Peyer's patch (tissue), 4 donors: ENCODE results near the gene PLXNA4. TPM values are rescaled to one million over a fixed set of nuclear protein-coding genes. Genes with fewer than 3 reads are reported as not detected.

Source experiments
- DNase-seq, 3 donors: peaks; one replicate each; pipeline ENCODE4 v3.0.0-alpha.2; 2017 to 2019
- H3K27ac ChIP-seq, 4 donors: fragments of 200-600 bp; sonication (generic); one replicate each; pipeline ENCODE4 v1.5.1; 2016 to 2019
- H3K27me3 ChIP-seq, 2 donors: fragments of 200-600 bp; sonication (generic); one replicate each; pipeline ENCODE4 v1.5.1; 2019
- H3K36me3 ChIP-seq, 3 donors: fragments of 200-600 bp; sonication (generic); one replicate each; pipeline ENCODE4 v1.5.1; 2016 to 2019
- H3K4me1 ChIP-seq, 4 donors: fragments of 200-600 bp; sonication (generic); one replicate each; pipeline ENCODE4 v1.5.1; 2016 to 2019
- H3K4me3 ChIP-seq, 4 donors: fragments of 200-600 bp; sonication (generic); 1 replicate in 3 of 4; 2 replicates in 1 of 4; pipeline ENCODE4 v1.5.1; 2016 to 2019; ENCODE audit warnings: mild to moderate bottlenecking in 1 of 4
- H3K9me3 ChIP-seq, 4 donors: fragments of 200-600 bp; sonication (generic); one replicate each; pipeline ENCODE4 v1.5.1; 2016 to 2019; ENCODE audit warnings: mild to moderate bottlenecking in 1 of 4
- CTCF ChIP-seq, 6 experiments: fragments of 450-650 bp in 4 of 6; fragments of 200-600 bp in 2 of 6; sonication (generic) in 1 of 6; IDR thresholded peaks; one replicate each; pipeline ENCODE4 v1.5.1; 2017 to 2019; ENCODE audit warnings: antibody characterized with exemption in 6 of 6, mild to moderate bottlenecking in 3 of 6, moderate library complexity in 1 of 6
- POLR2A ChIP-seq, 2 donors: fragments of 450-650 bp; IDR thresholded peaks; one replicate each; pipeline ENCODE4 v1.5.1; 2017; ENCODE audit warnings: antibody characterized with exemption in 2 of 2, mild to moderate bottlenecking in 2 of 2, moderate library complexity in 2 of 2
- total RNA-seq, 4 donors: library from RNA; depleted of rRNA; stranded (reverse); fragments of >200 nt; gene quantifications; one replicate each; pipeline ENCODE4 v1.1.0, GENCODE V29; 2016

PLXNA4 gene
- total RNA-seq, 4 donors from 2014 or later: 1.4 to 3.8 (median 3.0) TPM

- Histone ChIP-seq H3K9me3 (peaks cover 0 to 2% (median 0%) of the 10 kb centered on the region in 4 donors), H3K36me3 (no peaks in the 10 kb centered on the region), H3K27me3 (no peaks in the 10 kb centered on the region), H3K4me3 (no peak overlapping the region), H3K27ac (no peak overlapping the region), H3K4me1 (no peaks in the 10 kb centered on the region)
- no peak for TF ChIP-seq POLR2A (IDR thresholded peaks at IDR 0.05)
- DNase-seq: no peak
Measured at GRCh38 chr7:132083537-132084123, 492.6 kb downstream of the PLXNA4 start.

- Histone ChIP-seq H3K36me3 (no peaks in the 10 kb centered on the region), H3K9me3 (peaks cover 0 to 2% (median 0%) of the 10 kb centered on the region in 4 donors), H3K27ac (no peak overlapping the region), H3K4me1 (no peaks in the 10 kb centered on the region), H3K27me3 (no peaks in the 10 kb centered on the region), H3K4me3 (no peak overlapping the region)
- TF ChIP-seq CTCF (IDR thresholded peaks at IDR 0.05) (no peak), POLR2A (IDR thresholded peaks at IDR 0.05) (no peak)
- DNase-seq: peak in 1 of 3 donors; percentile 31
Measured at GRCh38 chr7:132083126-132083525, 493.1 kb downstream of the PLXNA4 start.

- Histone ChIP-seq H3K27ac (no peak overlapping the region), H3K9me3 (peaks cover 0 to 2% (median 0%) of the 10 kb centered on the region in 4 donors), H3K36me3 (no peaks in the 10 kb centered on the region), H3K4me3 (no peak overlapping the region), H3K4me1 (no peaks in the 10 kb centered on the region), H3K27me3 (no peaks in the 10 kb centered on the region)
- TF ChIP-seq POLR2A (IDR thresholded peaks at IDR 0.05): no peak
- no peak for TF ChIP-seq CTCF (IDR thresholded peaks at IDR 0.05)
- no peak for DNase-seq
Measured at GRCh38 chr7:132082394-132082793, 493.9 kb downstream of the PLXNA4 start.

DNA sequence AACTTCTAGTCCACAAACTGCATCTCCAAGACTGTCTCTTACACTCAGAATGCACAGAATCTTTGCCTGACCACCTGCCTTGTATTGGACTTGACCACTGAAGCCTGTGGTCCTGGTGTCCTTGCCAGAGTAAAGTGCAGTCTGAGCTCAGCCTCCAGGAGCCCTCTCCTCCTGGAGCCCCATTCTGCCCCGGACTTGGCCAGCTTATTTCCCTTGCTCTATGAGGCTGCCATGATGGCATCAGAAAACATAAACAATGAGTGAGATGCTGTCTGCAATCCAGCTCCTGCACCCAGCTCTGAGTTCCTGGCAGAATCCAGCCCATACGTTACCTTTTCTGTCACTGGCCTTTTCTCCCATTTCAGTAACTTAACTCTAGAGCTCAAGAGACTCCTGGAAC, 494.6 kb downstream of the PLXNA4 start:
- H3K27me3 ChIP-seq: no peaks in the 10 kb centered on the region
- no peak overlapping the region for H3K27ac ChIP-seq
- peaks cover 0 to 2% (median 0%) of the 10 kb centered on the region in 4 donors for H3K9me3 ChIP-seq
- no peaks in the 10 kb centered on the region for H3K4me1 ChIP-seq
- no peak for TF ChIP-seq POLR2A (IDR thresholded peaks at IDR 0.05)
- TF ChIP-seq CTCF (IDR thresholded peaks at IDR 0.05): no peak
- H3K36me3 ChIP-seq: no peaks in the 10 kb centered on the region
- DNase-seq: no peak
- no peak overlapping the region for H3K4me3 ChIP-seq

- no peak for DNase-seq
Measured at GRCh38 chr7:132080967-132081668, 495.2 kb downstream of the PLXNA4 start.

More at GRCh38 chr7:132080967-132081668, 495.2 kb downstream of the PLXNA4 start:
- peaks cover 0 to 2% (median 0%) of the 10 kb centered on the region in 4 donors for H3K9me3 ChIP-seq
- TF ChIP-seq CTCF (IDR thresholded peaks at IDR 0.05) (no peak), POLR2A (IDR thresholded peaks at IDR 0.05) (no peak)
- no peaks in the 10 kb centered on the region for H3K36me3 ChIP-seq
- H3K4me3 ChIP-seq: no peak overlapping the region
- no peaks in the 10 kb centered on the region for H3K27me3 ChIP-seq
- H3K4me1 ChIP-seq: no peaks in the 10 kb centered on the region
- no peak overlapping the region for H3K27ac ChIP-seq
